ENCODE data around the gene FBN2. TPM values are rescaled to one million over a fixed set of nuclear protein-coding genes. Genes with fewer than 3 reads are reported as not detected.

FBN2 gene
- total and polyA plus RNA-seq, 8 donors, result 2.7 to 64.3 (median 54.3) TPM

GRCh38 chr5:128380337-128380736 is 157.7 kb downstream of the FBN2 start:
- Histone ChIP-seq H3K27ac (no peak overlapping the region), H3K4me3 (no peak overlapping the region), H3K36me3 (no peaks in the 10 kb centered on the region), H3K4me1 (no peaks in the 10 kb centered on the region), H3K9me3 (no peaks in the 10 kb centered on the region), H3K27me3 (no peaks in the 10 kb centered on the region)
- intact Hi-C loops (cut with DNase I), result no loop called here
- no peak for ATAC-seq
- no peak for DNase-seq
- no peak for TF ChIP-seq CTCF (IDR thresholded peaks at IDR 0.05)

GRCh38 chr5:128378632-128379031 is 159.4 kb downstream of the FBN2 start:
- no peak for ATAC-seq

DNA sequence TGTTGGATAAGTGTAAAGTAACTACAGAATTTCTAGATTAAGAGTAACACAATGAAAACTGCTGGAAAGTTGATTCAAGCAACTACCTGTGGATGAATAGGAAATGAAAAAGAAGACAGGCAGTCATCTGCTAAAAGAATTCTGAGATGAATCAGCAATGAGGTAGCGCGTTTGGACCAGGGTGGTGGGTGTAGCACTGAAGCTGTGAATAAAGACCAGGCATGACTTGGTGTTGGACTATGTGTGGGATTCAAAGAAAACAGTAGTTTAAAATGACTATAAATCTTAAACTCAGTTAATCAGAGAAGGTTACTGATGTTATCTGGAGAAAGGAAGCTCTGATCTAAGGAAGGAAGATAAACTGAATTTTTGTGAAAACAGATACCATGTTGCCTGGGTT is 159.8 kb downstream of the FBN2 start:
- intact Hi-C loops (cut with DNase I), result no loop called here
- no peaks in the 10 kb centered on the region for H3K27me3 ChIP-seq
- ATAC-seq (no peak), DNase-seq (no peak)
- H3K4me3 ChIP-seq, result no peak overlapping the region
- H3K9me3 ChIP-seq, result no peaks in the 10 kb centered on the region
- H3K27ac ChIP-seq, result no peak overlapping the region
- no peak for TF ChIP-seq CTCF (IDR thresholded peaks at IDR 0.05)
- H3K36me3 ChIP-seq, result no peaks in the 10 kb centered on the region
- H3K4me1 ChIP-seq, result no peaks in the 10 kb centered on the region

More at GRCh38 chr5:128378632-128379031, 159.4 kb downstream of the FBN2 start:
- DNase-seq, result no peak
- Histone ChIP-seq H3K36me3 (no peaks in the 10 kb centered on the region), H3K27ac (no peak overlapping the region), H3K4me1 (no peaks in the 10 kb centered on the region), H3K27me3 (no peaks in the 10 kb centered on the region), H3K9me3 (no peaks in the 10 kb centered on the region), H3K4me3 (no peak overlapping the region)
- no peak for TF ChIP-seq CTCF (IDR thresholded peaks at IDR 0.05)
- intact Hi-C loops (cut with DNase I), result no loop called here

GRCh38 chr5:128376577-128376976 is 161.5 kb downstream of the FBN2 start:
- intact Hi-C loops (cut with DNase I), result no loop called here
- DNase-seq (no peak), ATAC-seq (no peak)
- no peak overlapping the region for H3K27ac ChIP-seq
- H3K27me3 ChIP-seq, result no peaks in the 10 kb centered on the region
- H3K36me3 ChIP-seq, result no peaks in the 10 kb centered on the region
- H3K4me1 ChIP-seq, result no peaks in the 10 kb centered on the region
- TF ChIP-seq CTCF (IDR thresholded peaks at IDR 0.05), result no peak
- H3K9me3 ChIP-seq, result no peaks in the 10 kb centered on the region
- no peak overlapping the region for H3K4me3 ChIP-seq

- TF ChIP-seq CTCF (IDR thresholded peaks at IDR 0.05), result no peak
- no peak overlapping the region for H3K27ac ChIP-seq
- H3K9me3 ChIP-seq, result no peaks in the 10 kb centered on the region
- no peaks in the 10 kb centered on the region for H3K4me1 ChIP-seq
- H3K4me3 ChIP-seq, result no peak overlapping the region
- H3K36me3 ChIP-seq, result no peaks in the 10 kb centered on the region
- intact Hi-C loops (cut with DNase I), result no loop called here
- no peaks in the 10 kb centered on the region for H3K27me3 ChIP-seq
- ATAC-seq (no peak), DNase-seq (no peak)
These were observed 171.9 kb downstream of the FBN2 start for GRCh38 chr5:128366147-128366546.
